ENCODE data around the gene TPGS1.

- TF ChIP-seq POLR2A (IDR thresholded peaks at IDR 0.05; ENCODE audit: low read length) (no peak), GATA1 (IDR thresholded peaks at IDR 0.05; ENCODE audit: low read depth, low read length) (no peak)
These were observed 40.8 kb downstream of the TPGS1 start for GRCh38 chr19:547836-548720.
